SK-N-MC (cell line): ENCODE measurements around the gene ZNF521.
A peak's percentile ranks its signal among the peaks of the same experiment; 100 is the strongest.

ENCODE experiments used
- DNase-seq: peaks from one replicate; pipeline ENCODE4 v3.0.0-alpha.2; 2011; ENCODE audit warnings: low read depth, low spot score
- H3K27ac ChIP-seq: fragments of 200-600 bp; sonication (generic); 2 replicates; pipeline ENCODE4 v1.5.1; 2016; ENCODE audit warnings: mixed run types
- H3K36me3 ChIP-seq: fragments of 200-600 bp; sonication (generic); 2 replicates; pipeline ENCODE4 v1.6.1; 2017; ENCODE audit warnings: antibody characterized with exemption, low read length, mixed read lengths; ENCODE audit not compliant: insufficient read depth
- H3K4me3 ChIP-seq: fragments of 200-600 bp; sonication (generic); 2 replicates; pipeline ENCODE4 v1.5.1; 2016
- H3K9ac ChIP-seq: fragments of 200-600 bp; sonication (generic); 2 replicates; pipeline ENCODE4 v1.8.0; 2017; ENCODE audit warnings: mixed run types, mixed read lengths; ENCODE audit not compliant: insufficient read length
- H3K9me3 ChIP-seq: fragments of 200-600 bp; sonication (generic); 2 replicates; pipeline ENCODE4 v1.6.1; 2017; ENCODE audit warnings: low read depth, mild to moderate bottlenecking, antibody characterized with exemption, low read length, moderate library complexity, mixed read lengths
- EZH2 ChIP-seq: fragments of 200-600 bp; sonication (generic); IDR thresholded peaks from one replicate; pipeline ENCODE4 v1.6.1; 2017; ENCODE audit warnings: antibody characterized with exemption
- FOXP2 ChIP-seq: optimal IDR thresholded peaks from 2 replicates; pipeline ENCODE3; 2011; ENCODE audit warnings: mild to moderate bottlenecking, moderate library complexity; ENCODE audit not compliant: insufficient read depth; ENCODE audit errors: extremely low read length, control extremely low read depth
- POLR2AphosphoS5 ChIP-seq: IDR thresholded peaks from 2 replicates; pipeline ENCODE4 v1.6.1; 2012; ENCODE audit warnings: mild to moderate bottlenecking, low read depth, low read length, borderline replicate concordance

Gene ZNF521

DNA sequence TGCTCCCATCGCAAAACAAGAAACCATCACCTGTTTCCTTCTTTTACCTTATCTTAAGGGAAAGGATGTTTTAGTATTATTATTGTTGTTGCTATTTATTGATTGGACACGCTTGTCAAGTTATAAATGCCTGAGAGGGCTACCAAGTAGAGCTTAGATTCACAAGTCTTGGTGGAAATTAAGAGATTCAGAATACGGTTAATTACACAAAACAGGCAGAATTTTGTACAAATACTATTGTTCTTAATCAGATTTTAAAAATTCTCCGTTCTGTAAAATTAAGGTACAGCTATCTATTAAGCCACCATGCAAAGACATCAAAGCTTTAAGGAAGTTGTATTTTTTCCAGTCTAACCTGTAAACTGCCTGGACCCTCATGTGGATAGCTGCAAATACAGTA lies 1.1 kb upstream of the ZNF521 start:
- H3K36me3 ChIP-seq: no peaks in the 10 kb centered on the region
- TF ChIP-seq FOXP2 (no peak), POLR2AphosphoS5 (no peak), EZH2 (no peak)
- DNase-seq: no peak
- H3K4me3 ChIP-seq: no peak overlapping the region
- H3K9me3 ChIP-seq: no peaks in the 10 kb centered on the region
- no peak overlapping the region for H3K27ac ChIP-seq
- no peak overlapping the region for H3K9ac ChIP-seq

DNA sequence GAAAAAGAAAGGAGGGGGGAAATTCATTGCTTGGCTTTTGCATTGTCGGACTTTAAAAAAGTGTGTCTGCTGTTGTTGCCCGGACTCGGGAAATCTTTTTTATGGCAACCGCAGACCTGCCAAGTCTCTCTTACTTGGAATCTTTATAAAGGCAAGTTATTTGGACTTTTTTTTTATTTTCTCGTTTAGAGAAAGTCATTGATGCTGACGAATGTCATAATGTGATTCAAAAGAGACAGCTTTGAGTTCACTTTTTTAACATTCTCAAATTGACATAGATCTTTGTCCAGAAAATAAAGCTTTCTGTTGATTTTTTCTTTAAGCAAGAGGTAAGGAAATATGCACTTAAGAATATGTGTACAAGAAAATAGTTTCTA lies 651 bp upstream of the ZNF521 start:
- TF ChIP-seq EZH2: peak; percentile 32
- TF ChIP-seq FOXP2: no peak
- H3K9ac ChIP-seq: no peak overlapping the region
- H3K4me3 ChIP-seq: no peak overlapping the region
- H3K27ac ChIP-seq: no peak overlapping the region
- no peaks in the 10 kb centered on the region for H3K9me3 ChIP-seq
- H3K36me3 ChIP-seq: no peaks in the 10 kb centered on the region
- no peak for DNase-seq

DNA sequence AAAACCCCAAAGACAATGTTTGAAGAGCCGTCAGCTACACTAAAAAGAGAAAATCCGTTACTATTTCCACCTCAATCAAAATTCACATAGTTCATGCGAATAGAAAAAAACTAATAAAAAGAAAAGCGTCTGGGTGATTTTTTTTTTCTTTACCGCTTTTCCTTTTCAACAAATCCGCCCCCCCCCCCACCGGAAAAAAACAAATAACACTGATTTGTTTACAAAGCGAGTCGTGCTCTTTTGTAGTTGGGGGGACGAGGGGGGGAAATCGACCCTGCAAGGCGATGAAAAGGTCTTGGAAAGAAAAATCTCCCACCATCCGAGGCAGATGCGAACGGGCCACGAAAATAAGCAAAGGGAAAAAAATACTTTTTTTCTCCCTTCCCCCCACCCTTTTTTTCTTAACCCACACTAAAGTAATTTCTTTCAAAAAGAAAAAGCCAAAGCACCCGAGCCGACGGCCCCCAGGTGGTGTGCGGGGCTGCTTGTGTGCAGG lies 638 bp downstream of the ZNF521 start:
- Histone ChIP-seq H3K36me3 (no peaks in the 10 kb centered on the region), H3K9me3 (no peaks in the 10 kb centered on the region), H3K9ac (no peak overlapping the region), H3K27ac (no peak overlapping the region), H3K4me3 (peak overlapping the region; percentile 80)
- TF ChIP-seq EZH2: peak; percentile 91
- TF ChIP-seq FOXP2: no peak
- no peak for DNase-seq

DNA sequence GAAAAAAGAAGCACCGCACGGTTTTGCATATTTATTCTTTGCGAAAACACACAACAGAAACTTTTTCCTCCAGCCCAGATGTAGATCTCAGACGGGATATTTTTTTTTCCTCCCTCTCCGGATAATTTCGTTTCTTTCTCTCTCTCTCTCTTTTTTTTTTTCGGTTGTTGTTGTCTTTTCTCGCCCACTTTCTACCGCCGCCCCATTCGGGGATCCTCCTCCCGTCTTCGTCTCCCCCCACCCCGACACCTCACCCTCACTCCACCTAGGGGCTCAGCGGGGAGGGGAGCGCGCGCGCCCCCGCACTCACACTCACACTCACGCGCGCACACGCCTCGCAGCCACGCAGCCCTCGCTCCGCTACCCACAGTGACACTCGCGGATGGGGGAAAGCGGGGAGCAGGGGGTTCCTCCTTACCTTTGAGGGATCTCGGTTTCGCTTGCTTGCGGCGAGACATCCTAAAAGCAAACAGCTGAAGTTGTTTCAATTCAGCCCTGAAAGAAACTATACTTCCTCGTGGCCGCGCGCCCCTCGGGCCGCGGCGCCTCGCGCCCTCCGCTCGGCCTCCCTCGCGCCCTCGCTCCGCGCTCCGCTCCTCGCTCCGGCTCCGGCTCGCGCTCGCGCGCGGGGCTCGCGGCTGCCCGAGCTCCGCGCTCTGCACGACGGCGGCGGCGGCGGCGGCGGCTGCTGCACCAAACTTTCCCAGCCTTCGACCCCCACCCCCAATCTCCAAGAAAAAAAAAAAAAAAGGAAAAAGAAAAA lies 1.3 kb downstream of the ZNF521 start:
- no peak for TF ChIP-seq POLR2AphosphoS5
- peak; percentile 100 for TF ChIP-seq EZH2
- Histone ChIP-seq H3K4me3 (peak overlapping the region; percentile 80), H3K27ac (no peak overlapping the region), H3K9ac (no peak overlapping the region), H3K9me3 (no peaks in the 10 kb centered on the region), H3K36me3 (no peaks in the 10 kb centered on the region)
- DNase-seq: no peak

DNA sequence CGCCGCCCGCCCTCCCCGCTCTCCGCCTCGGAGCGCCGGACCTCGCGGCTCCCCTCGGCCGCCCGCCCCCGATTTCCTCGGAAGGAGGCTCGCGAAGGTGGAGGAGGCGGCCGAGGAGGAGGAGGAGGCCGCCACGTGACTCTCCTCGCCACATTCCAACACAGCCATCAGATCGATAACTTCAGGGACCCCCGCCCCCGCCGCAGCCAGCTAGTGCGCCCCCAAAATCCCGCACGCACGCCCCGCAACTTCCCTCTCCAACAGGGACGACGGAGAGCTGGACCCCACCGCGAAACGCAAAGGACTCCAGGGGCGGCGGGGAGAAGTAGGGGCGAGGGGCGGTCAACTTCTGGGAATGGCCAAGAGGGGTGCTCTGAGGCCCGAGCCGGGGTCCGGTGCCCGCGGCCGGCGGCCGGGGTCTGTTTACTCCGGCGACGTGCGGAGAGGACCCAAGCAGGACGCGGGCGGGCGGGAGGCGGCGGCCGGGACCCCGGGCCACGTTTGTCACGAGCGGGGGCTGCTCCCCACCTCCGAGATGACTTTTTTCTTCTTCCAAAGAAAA lies 2.0 kb downstream of the ZNF521 start:
- H3K4me3 ChIP-seq: peak overlapping the region; percentile 80
- no peaks in the 10 kb centered on the region for H3K36me3 ChIP-seq
- H3K9me3 ChIP-seq: no peaks in the 10 kb centered on the region
- H3K27ac ChIP-seq: no peak overlapping the region
- H3K9ac ChIP-seq: no peak overlapping the region
- DNase-seq: no peak
- TF ChIP-seq FOXP2 (no peak), POLR2AphosphoS5 (no peak), EZH2 (no peak)

DNA sequence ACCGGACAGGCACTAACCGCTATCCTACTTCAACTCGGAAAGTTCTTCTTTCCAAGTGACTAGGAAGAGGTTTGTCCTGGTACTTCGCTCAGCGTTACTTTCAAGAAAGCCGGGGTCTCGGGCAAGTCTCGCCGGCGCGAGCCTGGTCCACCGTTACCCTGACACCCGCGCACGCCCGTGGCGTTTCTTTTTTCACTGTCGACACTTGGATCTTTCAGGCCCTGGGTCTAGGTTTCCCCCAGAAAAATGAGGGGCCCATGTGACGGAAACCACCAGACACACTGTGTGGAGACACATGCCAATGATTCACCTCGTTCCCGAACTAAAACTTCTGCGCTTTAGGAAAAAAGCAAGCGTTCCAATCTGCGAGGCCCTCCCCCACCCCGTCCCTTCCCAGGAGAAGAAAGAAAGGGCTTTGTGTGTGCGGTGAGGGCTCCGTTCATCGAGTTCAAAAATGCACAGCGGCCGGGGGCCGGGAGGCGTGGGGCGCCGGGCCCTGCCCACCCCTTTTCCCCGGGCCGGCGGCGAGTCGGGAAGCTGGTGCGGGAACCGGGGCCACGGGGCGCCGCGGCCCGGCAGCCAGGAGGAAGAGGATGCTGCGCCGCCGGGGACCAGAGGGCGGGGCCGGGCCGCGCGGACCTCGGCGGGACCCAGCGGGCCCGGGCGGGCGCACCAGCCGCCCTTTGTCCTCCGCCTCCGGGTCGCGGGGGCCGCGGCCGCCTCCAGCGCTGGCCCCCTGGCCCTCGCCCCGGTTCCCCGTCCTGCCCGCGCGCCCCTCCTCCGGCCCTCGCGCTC lies 2.6 kb downstream of the ZNF521 start:
- peak; percentile 89 for TF ChIP-seq EZH2
- no peak for TF ChIP-seq FOXP2
- TF ChIP-seq POLR2AphosphoS5: no peak
- H3K9ac ChIP-seq: no peak overlapping the region
- DNase-seq: no peak
- no peaks in the 10 kb centered on the region for H3K36me3 ChIP-seq
- H3K4me3 ChIP-seq: no peak overlapping the region
- no peak overlapping the region for H3K27ac ChIP-seq
- H3K9me3 ChIP-seq: no peaks in the 10 kb centered on the region

DNA sequence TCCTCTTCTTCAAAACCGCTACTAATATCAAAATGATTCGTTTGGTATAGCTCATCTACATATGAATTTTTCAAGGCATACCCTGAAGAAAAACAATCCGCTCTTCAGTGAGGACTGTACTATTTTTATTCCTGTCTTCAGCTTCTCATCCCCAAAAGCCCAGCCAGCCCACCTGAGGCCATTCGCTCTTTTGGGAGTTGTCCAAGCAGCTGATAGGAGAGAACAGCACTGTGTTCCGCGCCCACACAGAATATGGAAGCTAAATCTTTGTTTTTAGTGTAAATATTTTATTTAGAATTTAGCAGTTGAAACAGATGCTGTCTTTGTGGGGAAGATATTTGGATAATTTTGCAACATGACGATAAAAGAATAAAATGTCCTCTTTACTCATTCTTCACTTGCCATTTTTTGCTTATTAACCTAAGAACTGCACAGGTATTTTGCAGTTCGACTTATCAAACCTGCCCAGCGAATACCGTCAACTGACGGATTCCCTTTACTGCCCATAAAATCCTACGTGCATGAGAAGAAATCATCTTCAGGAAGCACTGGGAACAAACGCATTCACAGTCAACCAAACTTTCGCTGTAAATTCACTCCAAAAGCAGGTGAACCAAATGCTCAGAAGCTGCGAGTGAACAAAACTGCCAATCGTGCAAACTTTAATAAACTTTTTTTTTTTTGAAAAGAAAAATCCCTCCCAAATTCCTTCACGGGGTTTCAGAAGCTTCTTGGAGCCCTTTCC lies 3.4 kb downstream of the ZNF521 start:
- Histone ChIP-seq H3K27ac (no peak overlapping the region), H3K9ac (no peak overlapping the region), H3K9me3 (no peaks in the 10 kb centered on the region), H3K4me3 (no peak overlapping the region), H3K36me3 (no peaks in the 10 kb centered on the region)
- no peak for DNase-seq
- TF ChIP-seq POLR2AphosphoS5 (no peak), FOXP2 (no peak), EZH2 (no peak)

DNA sequence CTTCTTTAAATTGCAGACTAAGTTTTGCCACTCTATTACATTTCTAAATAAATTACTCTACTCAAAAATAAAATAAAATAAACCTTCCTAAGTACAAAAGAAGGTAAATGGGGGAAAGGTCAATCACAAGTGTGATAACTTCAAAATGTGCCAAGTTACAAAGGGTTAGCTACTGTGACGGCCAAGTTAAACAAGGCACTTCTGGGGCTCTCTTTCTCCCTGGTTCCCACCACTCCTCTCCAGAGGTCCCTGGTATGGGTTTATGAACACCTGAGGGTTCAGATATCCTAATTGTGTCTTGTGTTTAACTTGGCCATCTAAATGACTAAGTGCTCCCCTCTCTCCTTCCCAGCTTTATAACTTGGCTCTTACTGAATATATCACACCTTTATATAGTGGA lies 5.4 kb downstream of the ZNF521 start:
- TF ChIP-seq POLR2AphosphoS5 (no peak), EZH2 (no peak), FOXP2 (no peak)
- no peak for DNase-seq
- no peak overlapping the region for H3K4me3 ChIP-seq
- H3K27ac ChIP-seq: no peak overlapping the region
- H3K36me3 ChIP-seq: no peaks in the 10 kb centered on the region
- H3K9me3 ChIP-seq: no peaks in the 10 kb centered on the region
- H3K9ac ChIP-seq: no peak overlapping the region
